Panc1 (cell line): ENCODE data around the gene CNR2.

ENCODE experiments used
- CTCF ChIP-seq: fragments of 450-650 bp; IDR thresholded peaks from 2 replicates; pipeline ENCODE4 v1.5.1; 2017; ENCODE audit warnings: mild to moderate bottlenecking
- POLR2AphosphoS5 ChIP-seq: IDR thresholded peaks from 2 replicates; pipeline ENCODE4 v1.6.1; 2012; ENCODE audit warnings: mild to moderate bottlenecking, low read depth, low read length, moderate library complexity
- REST ChIP-seq, 2 experiments: IDR thresholded peaks; 2 replicates each; pipeline ENCODE4 v1.6.1; 2011 to 2012; ENCODE audit warnings: low read depth in 2 of 2, control low read depth in 1 of 2, low read length in 1 of 2, mild to moderate bottlenecking in 1 of 2, moderate library complexity in 1 of 2; ENCODE audit not compliant: insufficient read depth in 1 of 2
- SIN3A ChIP-seq: IDR thresholded peaks from 2 replicates; pipeline ENCODE4 v1.6.1; 2012; ENCODE audit warnings: low read depth, mild to moderate bottlenecking, low read length, moderate library complexity, borderline replicate concordance; ENCODE audit not compliant: insufficient read depth
- TCF7L2 ChIP-seq: IDR thresholded peaks from 2 replicates; pipeline ENCODE4 v1.6.1; 2011; ENCODE audit warnings: mild to moderate bottlenecking, low read depth, low read length, inconsistent platforms

- no peak for TF ChIP-seq CTCF
- TF ChIP-seq SIN3A = no peak
- no peak for TF ChIP-seq POLR2AphosphoS5
- no peak for TF ChIP-seq REST (IDR thresholded peaks at IDR 0.05; ENCODE audit: insufficient read depth in 1 of 2, low read depth in 2 of 2, low read length in 1 of 2)
- no peak for TF ChIP-seq TCF7L2
Measured at GRCh38 chr1:23957096-23957495, 43.9 kb upstream of the CNR2 start.
